ENCODE results near the gene PHOX2B.

The PHOX2B gene

GRCh38 chr4:41748571-41749475 is at the start of gene PHOX2B:
Gene PHOX2B (minus strand): TSS chr4:41748725. CDS start chr4:41748610, 115 bp downstream.
- DNase-seq = no peak

- DNase-seq = no peak
Measured at GRCh38 chr4:41797260-41797659, 48.7 kb upstream of the PHOX2B start.

- no peak for DNase-seq
Measured at GRCh38 chr4:41796545-41797210, 48.2 kb upstream of the PHOX2B start.

GRCh38 chr4:41795796-41796385 is 47.4 kb upstream of the PHOX2B start:
- DNase-seq = no peak

- no peak for DNase-seq
Measured at GRCh38 chr4:41792166-41792565, 43.6 kb upstream of the PHOX2B start.

- no peak for DNase-seq
Measured at GRCh38 chr4:41791557-41791956, 43.0 kb upstream of the PHOX2B start.

- DNase-seq = no peak
Measured at GRCh38 chr4:41787931-41788330, 39.4 kb upstream of the PHOX2B start.

- no peak for DNase-seq
Measured at GRCh38 chr4:41785665-41786064, 37.1 kb upstream of the PHOX2B start.

- DNase-seq = no peak
Measured at GRCh38 chr4:41784191-41784979, 35.9 kb upstream of the PHOX2B start.

- no peak for DNase-seq
Measured at GRCh38 chr4:41776466-41776865, 27.9 kb upstream of the PHOX2B start.

- no peak for DNase-seq
Measured at GRCh38 chr4:41763729-41764128, 15.2 kb upstream of the PHOX2B start.

- no peak for DNase-seq
Measured at GRCh38 chr4:41758884-41759283, 10.4 kb upstream of the PHOX2B start.

- DNase-seq = no peak
Measured at GRCh38 chr4:41757521-41758156, 9.1 kb upstream of the PHOX2B start.

- DNase-seq = no peak
Measured at GRCh38 chr4:41753942-41754341, 5.4 kb upstream of the PHOX2B start.

GRCh38 chr4:41752081-41752836 is 3.7 kb upstream of the PHOX2B start:
- no peak for DNase-seq

- DNase-seq = no peak
Measured at GRCh38 chr4:41751449-41752061, 3.0 kb upstream of the PHOX2B start.

GRCh38 chr4:41750626-41751448 is 2.3 kb upstream of the PHOX2B start:
- no peak for DNase-seq

- DNase-seq = no peak
Measured at GRCh38 chr4:41750121-41750625, 1.6 kb upstream of the PHOX2B start.

- DNase-seq = no peak
Measured at GRCh38 chr4:41749631-41750039, 1.1 kb upstream of the PHOX2B start.

GRCh38 chr4:41748074-41748570 is 403 bp downstream of the PHOX2B start:
- DNase-seq = no peak
